HEK293 (cell line): ENCODE data around the gene ZBTB20.

ENCODE experiments used
- CTCF ChIA-PET: fragments of 350-600 bp; formaldehyde crosslinking; extraction: SDS; loops from one replicate; lab custom pipeline; 2021; ENCODE audit warnings: antibody characterized with exemption; lab: Yijun Ruan, JAX
- POLR2A ChIA-PET: fragments of 300-600 bp; formaldehyde crosslinking; extraction: SDS; loops from one replicate; lab custom pipeline; 2020; ENCODE audit warnings: antibody characterized with exemption, inconsistent platforms; lab: Yijun Ruan, JAX
- H3K27ac ChIP-seq: fragments of 200-500 bp; sonication (Bioruptor generic); 2 replicates; pipeline ENCODE4 v1.5.1; 2014; ENCODE audit warnings: low read depth, low read length, control low read depth, inconsistent platforms; ENCODE audit errors: extremely low read depth
- H3K36me3 ChIP-seq, 2 experiments: fragments of 200-500 bp in 1 of 2; sonication (Bioruptor generic) in 1 of 2; 1 replicate in 1 of 2; 2 replicates in 1 of 2; pipeline ENCODE4 v1.5.1; 2014 to 2017; ENCODE audit warnings: inconsistent platforms in 2 of 2, low read length in 2 of 2; ENCODE audit not compliant: control insufficient read depth in 2 of 2, insufficient read depth in 1 of 2
- H3K4me1 ChIP-seq: fragments of 200-500 bp; sonication (Bioruptor generic); 2 replicates; pipeline ENCODE4 v1.5.1; 2014; ENCODE audit warnings: mild to moderate bottlenecking, low read length, inconsistent platforms; ENCODE audit not compliant: control insufficient read depth, insufficient read depth
- H3K4me3 ChIP-seq: 2 replicates; pipeline ENCODE4 v1.5.1; 2011; ENCODE audit warnings: low read depth, mild to moderate bottlenecking, control low read depth, low read length, moderate library complexity
- H3K9me3 ChIP-seq: fragments of 200-500 bp; sonication (Bioruptor generic); 2 replicates; pipeline ENCODE4 v1.5.1; 2014; ENCODE audit warnings: low read depth, low read length, inconsistent platforms; ENCODE audit not compliant: control insufficient read depth, insufficient read depth
- BCL11A ChIP-seq: fragments of 450-650 bp; formaldehyde crosslinking; IDR thresholded peaks from 2 replicates; pipeline ENCODE4 v1.5.1; 2016; ENCODE audit warnings: low read depth, missing biosample characterization, missing genetic modification characterization
- HOXD13 ChIP-seq: sonication (generic); formaldehyde crosslinking; IDR thresholded peaks from 2 replicates; pipeline ENCODE4 v1.8.0; 2022; ENCODE audit warnings: missing genetic modification reagents, borderline replicate concordance
- KLF16 ChIP-seq: fragments of 450-650 bp; formaldehyde crosslinking; IDR thresholded peaks from 2 replicates; pipeline ENCODE4 v1.5.1; 2017; ENCODE audit warnings: missing biosample characterization, missing genetic modification characterization
- PRDM6 ChIP-seq: fragments of 450-650 bp; formaldehyde crosslinking; IDR thresholded peaks from 2 replicates; pipeline ENCODE4 v1.5.1; 2017; ENCODE audit warnings: missing biosample characterization, missing genetic modification characterization
- REPIN1 ChIP-seq: fragments of 450-650 bp; formaldehyde crosslinking; IDR thresholded peaks from 2 replicates; pipeline ENCODE4 v1.5.1; 2017; ENCODE audit warnings: missing biosample characterization, missing genetic modification characterization, low read depth
- ZFP41 ChIP-seq: fragments of 450-650 bp; formaldehyde crosslinking; IDR thresholded peaks from 2 replicates; pipeline ENCODE4 v1.5.1; 2016; ENCODE audit warnings: missing biosample characterization, missing genetic modification characterization, borderline replicate concordance
- ZNF155 ChIP-seq: fragments of 450-650 bp; formaldehyde crosslinking; IDR thresholded peaks from 2 replicates; pipeline ENCODE4 v1.5.1; 2016; ENCODE audit warnings: missing biosample characterization, missing genetic modification characterization
- ZNF24 ChIP-seq: fragments of 450-650 bp; formaldehyde crosslinking; IDR thresholded peaks from 2 replicates; pipeline ENCODE4 v1.5.1; 2016; ENCODE audit warnings: missing biosample characterization, missing genetic modification characterization
- ZNF274 ChIP-seq, 2 experiments: fragments of 200-500 bp in 1 of 2; fragments of 450-650 bp in 1 of 2; sonication (Bioruptor generic) in 1 of 2; formaldehyde crosslinking in 1 of 2; IDR thresholded peaks; 2 replicates each; pipeline versions ENCODE4 v1.5.1 to v1.6.1; 2014 to 2016; ENCODE audit warnings: borderline replicate concordance in 1 of 2, inconsistent platforms in 1 of 2, low read length in 1 of 2, missing biosample characterization in 1 of 2, missing genetic modification characterization in 1 of 2
- ZNF558 ChIP-seq: fragments of 450-650 bp; formaldehyde crosslinking; IDR thresholded peaks from 2 replicates; pipeline ENCODE4 v1.5.1; 2016; ENCODE audit warnings: missing biosample characterization, missing genetic modification characterization
- ZNF660 ChIP-seq: fragments of 450-650 bp; IDR thresholded peaks from 2 replicates; pipeline ENCODE4 v1.5.1; 2018; ENCODE audit warnings: missing biosample characterization, mild to moderate bottlenecking, missing genetic modification characterization
- ZNF670 ChIP-seq: fragments of 450-650 bp; formaldehyde crosslinking; IDR thresholded peaks from 2 replicates; pipeline ENCODE4 v1.5.1; 2016; ENCODE audit warnings: missing biosample characterization, missing genetic modification characterization, low read depth
- ZNF776 ChIP-seq: fragments of 450-650 bp; formaldehyde crosslinking; IDR thresholded peaks from 2 replicates; pipeline ENCODE4 v1.5.0; 2017; ENCODE audit warnings: missing biosample characterization, missing genetic modification characterization, borderline replicate concordance
- ZXDB ChIP-seq: fragments of 450-650 bp; formaldehyde crosslinking; IDR thresholded peaks from 2 replicates; pipeline ENCODE4 v1.5.1; 2016; ENCODE audit warnings: missing biosample characterization, missing genetic modification characterization
- TF ChIP-seq, protein P1 (sequence below): fragments of 450-650 bp; formaldehyde crosslinking; optimal IDR thresholded peaks from 2 replicates; pipeline ENCODE3; 2016; ENCODE audit warnings: missing biosample characterization, mild to moderate bottlenecking, missing genetic modification characterization
- TF ChIP-seq, protein P2 (sequence below): fragments of 450-650 bp; formaldehyde crosslinking; IDR thresholded peaks from 2 replicates; pipeline ENCODE4 v1.5.1; 2017; ENCODE audit warnings: missing biosample characterization, missing genetic modification characterization

Gene ZBTB20

GRCh38 chr3:114323546-114324254 lies 823.4 kb downstream of the ZBTB20 start:
- TF ChIP-seq ZNF776 (tag by site-specific recombination) (no peak), ZNF670 (tag by site-specific recombination) (no peak), ZNF660 (tag by site-specific recombination) (no peak), KLF16 (no peak)
- TF ChIP-seq, protein P1, sequence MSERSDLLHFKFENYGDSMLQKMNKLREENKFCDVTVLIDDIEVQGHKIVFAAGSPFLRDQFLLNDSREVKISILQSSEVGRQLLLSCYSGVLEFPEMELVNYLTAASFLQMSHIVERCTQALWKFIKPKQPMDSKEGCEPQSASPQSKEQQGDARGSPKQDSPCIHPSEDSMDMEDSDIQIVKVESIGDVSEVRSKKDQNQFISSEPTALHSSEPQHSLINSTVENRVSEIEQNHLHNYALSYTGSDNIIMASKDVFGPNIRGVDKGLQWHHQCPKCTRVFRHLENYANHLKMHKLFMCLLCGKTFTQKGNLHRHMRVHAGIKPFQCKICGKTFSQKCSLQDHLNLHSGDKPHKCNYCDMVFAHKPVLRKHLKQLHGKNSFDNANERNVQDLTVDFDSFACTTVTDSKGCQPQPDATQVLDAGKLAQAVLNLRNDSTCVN, result no peak
- Histone ChIP-seq H3K27ac (no peak overlapping the region), H3K4me1 (no peaks in the 10 kb centered on the region), H3K9me3 (no peaks in the 10 kb centered on the region), H3K4me3 (no peak overlapping the region), H3K36me3 (no peaks in the 10 kb centered on the region)
- ChIA-PET CTCF (interaction anchor here (0.7 to 0.9 kb wide), 3 partner anchors 12 to 579 kb away, joined by 3 to 6 read pairs (median 4); no protein-coding TSS in a partner anchor), POLR2A (no interaction called here)

- ChIA-PET POLR2A (no interaction called here), CTCF (no interaction called here)
- no peaks in the 10 kb centered on the region for H3K9me3 ChIP-seq
- no peaks in the 10 kb centered on the region for H3K4me1 ChIP-seq
- no peak overlapping the region for H3K27ac ChIP-seq
- H3K36me3 ChIP-seq, result no peaks in the 10 kb centered on the region
- H3K4me3 ChIP-seq, result no peak overlapping the region
- TF ChIP-seq REPIN1 (tag by site-specific recombination), result no peak
- no peak for TF ChIP-seq ZNF155 (tag by site-specific recombination)
Measured at GRCh38 chr3:114320246-114320645, 826.8 kb downstream of the ZBTB20 start.

DNA sequence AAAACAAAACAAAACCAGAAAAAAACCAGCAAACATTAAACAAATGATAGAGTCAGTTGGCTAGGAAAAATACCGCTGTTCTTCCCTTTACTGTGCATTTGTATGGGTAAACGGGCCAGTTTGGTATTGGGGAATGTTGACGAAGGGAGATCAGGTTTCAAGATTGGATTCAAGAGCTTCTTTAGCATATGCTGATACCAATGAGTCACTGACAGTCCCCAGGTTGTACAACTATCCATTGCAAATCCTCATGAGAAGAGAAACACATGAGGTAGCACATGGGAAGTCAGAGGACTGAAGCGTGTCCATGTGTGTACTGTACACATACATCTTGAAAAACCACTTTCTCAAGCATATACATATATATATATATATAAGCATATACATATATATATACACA lies 827.6 kb downstream of the ZBTB20 start:
- ChIA-PET CTCF (no interaction called here), POLR2A (no interaction called here)
- Histone ChIP-seq H3K4me1 (no peaks in the 10 kb centered on the region), H3K9me3 (no peaks in the 10 kb centered on the region), H3K36me3 (no peaks in the 10 kb centered on the region), H3K27ac (no peak overlapping the region), H3K4me3 (no peak overlapping the region)
- TF ChIP-seq PRDM6 (tag by site-specific recombination) (no peak), HOXD13 (no peak), ZFP41 (tag by site-specific recombination) (no peak), BCL11A (tag by site-specific recombination) (no peak), ZNF558 (tag by site-specific recombination) (no peak), ZNF274 (IDR thresholded peaks at IDR 0.05; ENCODE audit: low read length) (no peak), ZNF274 (tag by site-specific recombination; IDR thresholded peaks at IDR 0.05; ENCODE audit: borderline replicate concordance) (no peak), ZXDB (tag by site-specific recombination) (no peak), ZNF24 (no peak)
- TF ChIP-seq, protein P2, sequence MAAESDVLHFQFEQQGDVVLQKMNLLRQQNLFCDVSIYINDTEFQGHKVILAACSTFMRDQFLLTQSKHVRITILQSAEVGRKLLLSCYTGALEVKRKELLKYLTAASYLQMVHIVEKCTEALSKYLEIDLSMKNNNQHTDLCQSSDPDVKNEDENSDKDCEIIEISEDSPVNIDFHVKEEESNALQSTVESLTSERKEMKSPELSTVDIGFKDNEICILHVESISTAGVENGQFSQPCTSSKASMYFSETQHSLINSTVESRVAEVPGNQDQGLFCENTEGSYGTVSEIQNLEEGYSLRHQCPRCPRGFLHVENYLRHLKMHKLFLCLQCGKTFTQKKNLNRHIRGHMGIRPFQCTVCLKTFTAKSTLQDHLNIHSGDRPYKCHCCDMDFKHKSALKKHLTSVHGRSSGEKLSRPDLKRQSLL (tag by site-specific recombination), result no peak
